Thoracic aorta (tissue), 2 donors: Measurements from ENCODE around the gene SORBS2. TPM values are rescaled to one million over a fixed set of nuclear protein-coding genes. Genes with fewer than 3 reads are reported as not detected.

Source experiments
- ATAC-seq: fragments of 150-250 bp; one replicate; pipeline ENCODE4 v1.8.0; 2017; ENCODE audit warnings: low read depth; ENCODE audit not compliant: insufficient number of reproducible peaks, low FRiP score
- DNase-seq: peaks from one replicate; pipeline ENCODE4 v3.0.0-alpha.2; 2020; ENCODE audit warnings: low spot score
- H3K27ac ChIP-seq, 2 donors: fragments of 200-600 bp; sonication (generic); 1 replicate in 1 of 2; 2 replicates in 1 of 2; pipeline ENCODE4 v1.5.1; 2016; ENCODE audit warnings: mild to moderate bottlenecking in 2 of 2, moderate library complexity in 2 of 2
- H3K27me3 ChIP-seq: fragments of 200-600 bp; sonication (generic); replicated peaks from 2 replicates; pipeline ENCODE4 v1.6.0; 2016; ENCODE audit warnings: mild to moderate bottlenecking; ENCODE audit not compliant: insufficient read depth
- H3K36me3 ChIP-seq: fragments of 200-600 bp; sonication (generic); one replicate; pipeline ENCODE4 v1.5.1; 2016
- H3K4me1 ChIP-seq, 2 donors: fragments of 200-600 bp; sonication (generic); 1 replicate in 1 of 2; 2 replicates in 1 of 2; pipeline versions ENCODE4 v1.5.1 to v1.6.0; 2016; ENCODE audit warnings: low read depth in 2 of 2, mild to moderate bottlenecking in 1 of 2; ENCODE audit not compliant: control insufficient read depth in 1 of 2
- H3K4me3 ChIP-seq: fragments of 200-600 bp; sonication (generic); 2 replicates; pipeline ENCODE4 v1.5.1; 2016; ENCODE audit warnings: mild to moderate bottlenecking
- H3K9me3 ChIP-seq: fragments of 200-600 bp; sonication (generic); 2 replicates; pipeline ENCODE4 v1.5.1; 2016
- total RNA-seq, 2 donors: library from RNA; depleted of rRNA; stranded (reverse); fragments of >200 nt; gene quantifications; one replicate each; pipeline versions ENCODE4 v1.1.0 to v1.2.3, GENCODE V29; 2016
- TF ChIP-seq, protein P1 (sequence below): fragments of 200-600 bp; sonication (generic); IDR thresholded peaks from one replicate; pipeline ENCODE4 v1.5.1; 2019; ENCODE audit warnings: antibody characterized with exemption

Gene SORBS2
- total RNA-seq, 2 donors from 2014 or later: 268 to 443 TPM

- H3K4me1 ChIP-seq: no peaks in the 10 kb centered on the region
- no peaks in the 10 kb centered on the region for H3K9me3 ChIP-seq
- peak overlapping the region; percentile 31 for H3K4me3 ChIP-seq
- H3K27me3 ChIP-seq: no peaks in the 10 kb centered on the region
- TF ChIP-seq, protein P1, sequence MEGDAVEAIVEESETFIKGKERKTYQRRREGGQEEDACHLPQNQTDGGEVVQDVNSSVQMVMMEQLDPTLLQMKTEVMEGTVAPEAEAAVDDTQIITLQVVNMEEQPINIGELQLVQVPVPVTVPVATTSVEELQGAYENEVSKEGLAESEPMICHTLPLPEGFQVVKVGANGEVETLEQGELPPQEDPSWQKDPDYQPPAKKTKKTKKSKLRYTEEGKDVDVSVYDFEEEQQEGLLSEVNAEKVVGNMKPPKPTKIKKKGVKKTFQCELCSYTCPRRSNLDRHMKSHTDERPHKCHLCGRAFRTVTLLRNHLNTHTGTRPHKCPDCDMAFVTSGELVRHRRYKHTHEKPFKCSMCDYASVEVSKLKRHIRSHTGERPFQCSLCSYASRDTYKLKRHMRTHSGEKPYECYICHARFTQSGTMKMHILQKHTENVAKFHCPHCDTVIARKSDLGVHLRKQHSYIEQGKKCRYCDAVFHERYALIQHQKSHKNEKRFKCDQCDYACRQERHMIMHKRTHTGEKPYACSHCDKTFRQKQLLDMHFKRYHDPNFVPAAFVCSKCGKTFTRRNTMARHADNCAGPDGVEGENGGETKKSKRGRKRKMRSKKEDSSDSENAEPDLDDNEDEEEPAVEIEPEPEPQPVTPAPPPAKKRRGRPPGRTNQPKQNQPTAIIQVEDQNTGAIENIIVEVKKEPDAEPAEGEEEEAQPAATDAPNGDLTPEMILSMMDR: no peak
- ATAC-seq (no peak), DNase-seq (no peak)
- no peaks in the 10 kb centered on the region for H3K36me3 ChIP-seq
- no peak overlapping the region for H3K27ac ChIP-seq
Observed at GRCh38 chr4:185809121-185809520, 2.9 kb downstream of the SORBS2 start.

GRCh38 chr4:185805979-185806378 is 6.0 kb downstream of the SORBS2 start:
- ATAC-seq: no peak
- no peaks in the 10 kb centered on the region for H3K9me3 ChIP-seq
- no peaks in the 10 kb centered on the region for H3K4me1 ChIP-seq
- H3K27me3 ChIP-seq: no peaks in the 10 kb centered on the region
- TF ChIP-seq, protein P1: no peak
- H3K27ac ChIP-seq: no peak overlapping the region
- no peak for DNase-seq
- H3K36me3 ChIP-seq: no peaks in the 10 kb centered on the region
- no peak overlapping the region for H3K4me3 ChIP-seq

DNA sequence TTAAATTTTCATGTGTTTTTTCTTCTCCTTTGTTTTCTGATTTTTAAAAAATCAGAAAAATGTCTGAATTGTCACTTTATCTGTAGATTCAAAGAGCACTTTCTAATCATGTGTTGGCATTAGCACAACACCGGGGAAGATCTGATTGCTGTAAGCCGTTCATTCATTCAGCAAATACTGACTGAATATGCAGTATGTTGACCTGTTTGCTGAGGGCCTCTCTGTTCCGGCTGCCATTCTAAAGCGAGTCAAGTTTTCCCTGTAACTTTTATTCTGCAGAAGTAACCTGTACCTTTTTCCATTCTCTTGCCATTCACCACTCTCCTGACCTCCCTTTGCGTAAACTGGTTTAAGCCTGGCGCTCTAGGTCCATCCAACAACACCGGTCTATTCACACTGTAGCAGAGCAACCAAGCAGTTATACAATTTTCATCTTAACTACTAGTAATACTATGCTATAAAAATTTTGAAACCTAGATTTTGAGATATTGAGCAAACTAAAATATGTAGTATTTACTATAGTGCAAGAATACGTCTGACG is 6.7 kb downstream of the SORBS2 start:
- DNase-seq: no peak
- TF ChIP-seq, protein P1: no peak
- no peak for ATAC-seq
- H3K9me3 ChIP-seq: no peaks in the 10 kb centered on the region
- no peaks in the 10 kb centered on the region for H3K36me3 ChIP-seq
- no peak overlapping the region for H3K27ac ChIP-seq
- no peak overlapping the region for H3K4me3 ChIP-seq
- H3K27me3 ChIP-seq: no peaks in the 10 kb centered on the region
- H3K4me1 ChIP-seq: no peaks in the 10 kb centered on the region

DNA sequence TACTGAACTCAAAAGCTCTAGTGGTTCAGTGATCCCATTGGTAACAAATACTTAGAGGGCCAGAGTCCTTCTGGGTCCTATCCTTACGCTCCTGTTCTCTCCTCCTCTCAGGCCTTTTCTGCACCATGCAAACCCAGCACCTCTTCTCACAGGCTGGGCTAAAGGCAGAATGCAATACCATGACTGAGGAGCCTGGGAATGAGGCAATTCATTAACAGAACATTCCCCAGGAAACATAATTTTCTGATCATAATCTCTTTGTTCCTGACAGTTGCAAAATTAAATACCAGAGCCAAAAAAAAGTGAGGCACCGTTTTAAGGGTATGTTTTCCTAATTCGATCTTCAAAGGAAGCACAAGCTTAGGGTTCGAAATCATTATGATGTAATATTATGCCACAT is 9.0 kb downstream of the SORBS2 start:
- Histone ChIP-seq H3K27me3 (no peaks in the 10 kb centered on the region), H3K9me3 (no peaks in the 10 kb centered on the region), H3K36me3 (no peaks in the 10 kb centered on the region), H3K4me1 (no peaks in the 10 kb centered on the region), H3K27ac (no peak overlapping the region), H3K4me3 (no peak overlapping the region)
- ATAC-seq (no peak), DNase-seq (no peak)
- TF ChIP-seq, protein P1: no peak

GRCh38 chr4:185801471-185801870 is 10.5 kb downstream of the SORBS2 start:
- H3K4me1 ChIP-seq: no peaks in the 10 kb centered on the region
- TF ChIP-seq, protein P1: no peak
- no peak overlapping the region for H3K27ac ChIP-seq
- no peaks in the 10 kb centered on the region for H3K36me3 ChIP-seq
- no peaks in the 10 kb centered on the region for H3K27me3 ChIP-seq
- no peak overlapping the region for H3K4me3 ChIP-seq
- H3K9me3 ChIP-seq: no peaks in the 10 kb centered on the region
- no peak for ATAC-seq
- DNase-seq: no peak
